CD4-positive, alpha-beta T cell treated with Interleukin-4 for 1 hour (primary cell): ENCODE results near the gene OSBPL1A.

ENCODE experiments used
- DNase-seq, 2 donors: peaks; one replicate each; pipeline ENCODE4 v3.0.0-alpha.2; 2020 to 2022

OSBPL1A gene

GRCh38 chr18:24212939-24213338, 184.7 kb downstream of the OSBPL1A start:
- no peak for DNase-seq

- DNase-seq = no peak
Measured at GRCh38 chr18:24209558-24209957, 188.1 kb downstream of the OSBPL1A start.

DNA sequence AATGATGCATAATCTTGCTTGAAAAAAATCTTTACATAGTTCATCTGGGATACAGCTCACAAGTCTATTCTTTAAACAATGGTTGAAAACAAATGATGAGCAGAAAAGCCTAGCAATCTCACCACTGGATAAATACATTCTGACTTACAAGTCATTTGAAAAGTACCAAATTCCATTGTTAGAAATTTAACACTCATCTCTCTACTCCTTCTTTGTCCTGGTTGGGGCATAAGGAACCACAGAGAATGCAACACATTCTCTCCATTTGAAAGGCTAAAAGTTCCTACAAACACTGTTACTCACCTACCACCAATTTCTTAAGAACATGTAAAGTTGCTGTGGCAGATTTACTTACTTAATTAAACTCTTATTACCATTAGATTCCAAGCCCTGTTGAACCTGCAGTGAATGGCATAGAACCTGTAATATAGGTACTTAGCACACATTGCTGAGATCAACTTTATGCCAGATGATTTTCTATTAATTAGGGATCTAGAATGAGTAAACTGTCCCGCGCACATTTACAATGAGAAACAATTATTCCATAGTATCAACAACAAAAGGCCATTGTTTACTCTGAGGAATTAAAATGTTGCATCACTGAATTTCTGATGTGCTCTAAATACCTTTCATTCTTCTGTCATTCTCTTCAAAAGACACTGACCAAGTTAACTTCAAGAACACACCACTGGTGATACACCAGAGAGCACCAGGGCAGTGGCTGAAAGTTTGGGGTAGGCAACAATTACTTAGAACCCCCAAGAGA, 189.2 kb downstream of the OSBPL1A start:
- no peak for DNase-seq

DNA sequence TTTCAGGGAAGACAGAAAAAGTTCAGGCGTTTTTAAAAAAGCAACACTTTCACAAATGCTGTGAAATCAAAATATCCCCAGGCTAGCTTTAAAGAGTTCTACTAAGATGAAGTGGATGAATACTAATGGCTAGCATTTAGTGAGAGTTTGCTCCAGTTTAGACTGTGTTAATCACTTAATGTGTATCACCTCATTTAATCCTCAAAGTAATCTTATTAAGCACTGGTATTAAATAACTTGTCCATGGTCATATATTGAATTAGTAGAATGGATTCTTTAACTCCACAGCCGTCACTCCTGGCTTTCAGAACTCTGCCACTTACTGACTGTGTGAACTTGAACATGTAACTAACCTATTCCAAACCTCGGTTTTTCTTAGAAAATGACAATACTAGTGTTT, 192.7 kb downstream of the OSBPL1A start:
- DNase-seq = no peak

GRCh38 chr18:24201699-24202687, 195.6 kb downstream of the OSBPL1A start:
- no peak for DNase-seq

DNA sequence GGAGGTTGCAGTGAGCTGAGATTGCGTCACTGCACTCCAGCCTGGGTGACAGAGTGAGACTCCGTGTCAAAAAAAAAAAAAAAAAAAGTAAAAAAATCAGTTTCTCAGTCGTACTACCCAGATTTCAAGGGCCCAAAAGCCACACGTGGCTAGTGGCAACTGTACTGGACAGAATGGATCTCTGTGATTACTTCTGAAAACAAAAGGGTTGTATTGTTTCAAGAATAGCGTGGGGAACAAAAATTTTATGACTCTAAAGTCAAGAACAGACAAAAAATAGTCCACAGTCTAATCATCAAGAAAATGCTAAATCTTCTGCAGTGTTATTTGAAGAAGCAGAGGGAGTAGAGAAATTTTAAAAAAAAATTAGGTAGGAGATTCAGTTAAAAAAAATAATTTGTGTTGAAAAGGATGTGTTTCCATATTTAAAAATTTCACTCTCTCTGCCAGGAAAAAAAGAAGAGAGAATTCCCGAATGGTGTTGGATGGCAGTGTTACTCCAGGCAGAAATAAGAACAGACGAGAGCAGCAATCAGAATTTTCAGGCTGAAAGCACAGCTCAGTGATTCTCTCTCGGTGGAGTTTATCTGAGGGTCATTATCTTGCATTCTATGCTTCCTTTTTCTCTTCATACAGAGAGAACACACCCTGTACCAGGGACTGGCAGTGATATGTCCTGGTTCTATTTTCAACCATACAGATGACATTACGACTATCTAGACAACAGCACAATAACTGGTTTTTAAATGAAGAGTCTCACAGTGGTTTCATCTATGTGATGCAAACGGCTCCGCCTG, 196.9 kb downstream of the OSBPL1A start:
- no peak for DNase-seq

DNA sequence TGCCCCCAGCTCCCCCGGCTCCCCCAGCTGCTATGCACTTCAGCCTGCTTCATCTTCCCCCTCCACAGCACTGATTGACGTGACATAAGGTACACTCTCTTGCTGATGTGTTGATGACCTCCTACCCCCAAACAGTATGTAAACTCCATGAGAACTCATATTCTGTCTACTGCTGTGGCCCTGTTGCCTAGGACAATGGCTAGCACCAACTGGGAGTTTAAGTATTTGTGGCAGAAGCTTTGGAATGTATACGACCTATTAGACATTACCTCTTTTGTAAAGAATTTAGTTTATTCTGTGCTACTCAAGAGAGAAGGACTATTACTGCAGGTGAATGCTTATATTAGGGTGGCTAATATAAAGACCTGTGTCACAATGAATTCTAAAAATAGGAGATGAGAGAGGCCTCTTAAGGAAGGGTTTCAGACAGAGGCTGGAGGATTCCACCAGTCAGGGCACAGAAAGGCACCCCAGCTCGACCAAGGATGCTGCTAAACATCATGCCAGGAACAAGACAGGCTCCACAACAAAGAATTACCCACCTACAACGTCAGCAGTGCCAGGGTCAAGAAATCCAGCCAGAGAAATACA, 198.2 kb downstream of the OSBPL1A start:
- DNase-seq = no peak

DNA sequence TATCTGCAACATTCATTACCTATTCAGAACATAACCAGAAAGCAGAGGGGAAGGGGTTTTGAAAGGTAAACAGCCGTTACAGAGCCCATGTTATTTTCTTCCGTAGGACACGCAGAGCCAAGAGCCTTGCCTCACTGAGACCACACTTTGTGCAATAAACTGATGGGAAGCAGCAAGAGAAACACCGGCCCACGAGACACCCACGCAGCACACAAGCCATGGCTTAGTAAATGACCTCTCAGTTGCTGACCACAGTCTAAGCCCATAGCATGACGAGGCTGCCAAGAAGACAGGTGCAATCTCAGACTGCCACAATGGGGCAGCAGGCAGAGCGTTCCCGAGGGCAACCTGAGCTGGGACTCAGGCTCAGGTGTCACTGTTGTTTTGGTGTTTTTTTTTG, 199.2 kb downstream of the OSBPL1A start:
- DNase-seq = no peak

GRCh38 chr18:24197412-24197811, 200.2 kb downstream of the OSBPL1A start:
- DNase-seq = no peak

DNA sequence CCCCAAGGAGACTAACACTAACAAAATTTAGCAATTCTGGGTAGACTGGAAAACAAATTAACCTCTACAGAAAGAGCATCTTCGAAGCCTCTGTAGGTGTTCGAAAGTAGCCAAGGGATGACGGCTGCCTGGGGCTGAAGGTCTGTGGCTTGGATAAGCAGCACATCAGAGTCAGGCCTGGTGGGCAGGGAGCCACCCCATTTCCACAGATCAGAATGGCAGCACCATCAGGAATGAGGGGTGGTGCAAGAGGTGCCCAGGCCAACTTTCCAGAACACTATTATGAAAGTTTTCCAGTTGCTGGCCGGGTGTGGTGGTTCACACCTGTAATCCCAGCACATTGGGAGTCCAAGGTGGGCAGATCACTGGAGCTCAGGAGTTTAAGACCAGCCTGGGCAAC, 200.9 kb downstream of the OSBPL1A start:
- DNase-seq = no peak

DNA sequence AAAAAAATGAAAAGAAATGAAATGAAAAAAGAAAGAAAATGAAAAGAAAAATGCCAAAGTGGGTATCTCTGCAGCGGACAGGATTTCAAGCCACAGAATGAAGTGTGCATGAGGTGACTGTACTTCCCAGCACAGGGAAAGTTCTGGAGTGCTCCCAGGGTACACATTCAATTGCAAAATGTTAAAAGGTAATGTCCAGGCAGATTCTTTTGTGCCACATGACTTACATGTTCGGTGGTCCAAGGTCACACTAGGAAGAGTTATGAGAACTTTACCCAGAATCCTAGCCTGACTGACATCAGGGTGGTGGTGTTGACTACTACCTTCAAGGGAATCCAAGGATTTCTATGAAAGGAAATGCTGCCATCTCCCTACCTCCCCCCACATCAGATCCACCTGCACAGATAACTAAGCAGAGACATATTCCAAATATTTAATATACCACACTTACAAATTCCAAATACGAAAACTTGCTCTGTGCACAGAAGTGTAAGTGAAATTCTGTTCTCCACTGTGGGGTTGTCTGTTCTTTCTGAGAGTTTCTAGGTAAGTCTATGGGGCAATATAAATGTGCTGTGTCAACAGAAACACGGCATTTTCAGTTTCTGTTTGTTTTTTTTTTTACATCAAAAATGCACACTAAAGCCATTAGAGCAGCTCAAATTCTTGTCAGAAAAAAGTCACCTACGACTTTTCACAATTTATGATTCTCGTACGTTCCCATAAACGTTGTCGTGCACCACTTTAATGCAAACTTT, 202.1 kb downstream of the OSBPL1A start:
- no peak for DNase-seq

DNA sequence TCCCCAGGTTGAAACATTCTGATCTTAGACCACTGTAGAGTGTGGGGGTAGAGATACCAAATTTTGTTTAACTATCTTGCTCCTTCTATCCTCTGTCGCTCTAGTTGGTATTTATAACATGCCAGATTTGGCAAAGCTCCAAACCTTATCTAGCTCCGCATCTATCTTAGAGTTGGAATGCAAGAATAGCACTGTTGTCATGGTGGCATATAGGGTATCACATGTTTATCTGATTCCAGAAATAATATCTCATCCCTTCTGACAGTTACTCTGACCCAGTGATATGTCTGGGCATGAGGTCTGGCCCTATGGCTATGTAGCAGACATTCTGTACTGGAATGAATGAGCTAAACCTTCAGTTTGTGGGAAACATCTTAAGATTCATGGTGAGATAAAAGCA, 207.0 kb downstream of the OSBPL1A start:
- no peak for DNase-seq

DNA sequence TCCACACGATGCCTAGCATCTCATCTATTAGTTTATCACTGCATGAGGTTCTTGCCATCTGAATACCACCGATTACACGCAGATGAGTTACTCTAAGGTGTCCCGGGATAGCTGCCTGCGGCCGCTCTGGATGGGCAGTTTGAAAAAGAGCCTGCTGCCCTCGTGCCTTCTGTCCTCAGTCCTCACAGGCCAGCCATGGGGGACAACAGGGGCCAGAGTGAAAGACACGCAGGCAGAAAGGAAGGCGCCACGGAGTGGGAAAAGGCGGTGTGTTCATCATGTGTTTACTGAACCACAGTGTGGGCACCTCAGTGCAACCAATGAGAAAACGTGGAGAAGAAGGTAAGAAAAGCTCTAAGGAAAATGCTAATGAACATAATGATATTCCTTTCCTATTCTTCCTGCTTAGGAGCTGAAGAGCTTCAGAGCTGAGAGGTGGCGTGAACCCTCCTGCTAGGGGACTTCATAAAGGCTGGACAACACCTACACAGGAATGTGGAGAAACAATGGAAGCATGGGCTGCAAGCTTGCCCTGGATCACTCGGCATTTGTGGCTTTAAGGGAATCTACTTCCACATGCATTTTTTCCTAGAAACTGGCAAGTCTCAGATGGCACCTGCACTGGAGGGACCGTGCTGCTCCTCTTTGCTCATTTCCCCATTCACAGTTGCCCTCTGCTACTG, 207.8 kb downstream of the OSBPL1A start:
- DNase-seq = no peak

DNA sequence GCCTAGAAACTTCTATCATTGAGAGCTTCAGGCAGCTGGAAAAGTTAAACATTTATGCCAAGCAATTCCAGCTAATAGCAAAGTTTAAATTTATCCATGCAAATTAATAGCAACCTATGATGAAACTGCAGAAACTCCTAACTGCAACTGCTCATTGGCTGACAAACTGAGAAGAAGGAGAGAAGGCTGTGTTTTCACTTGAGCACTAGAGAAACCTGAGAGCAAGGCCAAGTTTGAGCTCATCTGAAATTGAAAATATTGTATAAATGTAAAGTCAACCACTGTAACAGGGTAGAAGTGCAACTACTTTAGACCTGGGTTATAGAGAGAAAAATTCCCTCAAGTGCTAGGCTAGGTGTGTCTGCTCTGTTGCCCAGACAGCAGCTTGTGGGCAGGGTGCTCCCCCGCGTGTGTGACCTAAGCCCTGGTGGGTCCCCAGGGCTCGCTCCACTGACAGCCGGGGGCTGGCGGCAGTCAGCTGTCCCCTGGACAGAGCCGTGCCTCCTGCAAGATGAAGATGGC, 208.6 kb downstream of the OSBPL1A start:
- DNase-seq = no peak

- no peak for DNase-seq
Measured at GRCh38 chr18:24188120-24188519, 209.5 kb downstream of the OSBPL1A start.

DNA sequence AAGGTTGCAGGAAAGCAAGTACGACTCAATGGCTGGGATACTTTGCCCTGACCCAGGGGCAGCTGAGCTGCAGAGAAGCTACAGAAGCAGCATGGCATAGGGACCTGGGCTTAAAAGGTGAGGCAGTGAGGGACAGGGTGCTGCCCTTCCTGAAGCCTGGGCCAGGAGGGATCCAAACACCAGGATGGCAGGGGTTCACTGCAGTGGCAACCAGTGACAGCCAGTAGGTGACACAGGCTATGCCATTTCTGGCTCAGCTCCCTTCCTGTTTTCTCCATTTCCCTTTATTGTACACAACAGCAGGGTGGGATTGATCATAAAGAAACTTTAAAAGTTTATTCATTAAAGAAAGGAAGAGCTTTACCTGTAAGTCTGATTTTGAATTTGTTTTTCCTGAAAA, 209.9 kb downstream of the OSBPL1A start:
- DNase-seq = no peak

- no peak for DNase-seq
Measured at GRCh38 chr18:24187049-24187448, 210.6 kb downstream of the OSBPL1A start.

GRCh38 chr18:24185805-24186204, 211.8 kb downstream of the OSBPL1A start:
- no peak for DNase-seq

DNA sequence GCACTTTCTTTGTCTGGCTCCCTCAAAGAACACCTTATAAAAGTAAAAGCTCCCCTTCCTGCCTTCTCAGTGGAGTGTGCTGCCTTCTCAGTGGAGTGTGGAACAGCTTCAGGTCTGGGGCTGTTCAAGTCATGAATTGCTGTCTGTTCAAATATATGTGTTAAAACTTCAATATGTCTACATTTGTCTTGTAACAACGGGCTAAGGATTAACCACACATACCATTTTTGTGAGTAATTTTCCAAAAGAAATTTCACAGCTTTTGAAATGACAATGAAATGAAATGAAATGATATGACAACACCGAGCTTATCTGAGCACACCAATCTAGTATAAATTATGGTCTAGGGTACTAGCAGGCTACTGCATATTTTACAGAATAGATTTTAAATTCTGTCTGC, 215.8 kb downstream of the OSBPL1A start:
- no peak for DNase-seq

GRCh38 chr18:24180048-24180447, 217.6 kb downstream of the OSBPL1A start:
- DNase-seq = no peak

GRCh38 chr18:24177499-24178133, 220.0 kb downstream of the OSBPL1A start:
- DNase-seq = no peak
